Lung microvascular endothelial cell (primary cell): ENCODE data around the gene SSTR3. TPM values are rescaled to one million over a fixed set of nuclear protein-coding genes. Genes with fewer than 3 reads are reported as not detected.
A peak's percentile ranks its signal among the peaks of the same experiment; 100 is the strongest.
"Not testable (repeated sequence)": the region's sequence is repeated elsewhere in the genome, so short reads cannot be mapped to it uniquely, and the experiment has no call there.

Experiments
- DNase-seq, 2 donors: peaks; one replicate each; pipeline versions ENCODE4 v3.0.0 to v3.0.0-alpha.2; 2010; ENCODE audit warnings: low read depth in 2 of 2
- total RNA-seq: library from RNA; depleted of rRNA; stranded (reverse); fragments of >200 nt; gene quantifications from 2 replicates; pipeline ENCODE4 v1.2.1, GENCODE V29; 2014

SSTR3 gene
- total RNA-seq, 1 donor from 2014 or later: not detected

- peak; percentile 31 to 52 for DNase-seq
Observed at GRCh38 chr22:37242395-37242918, 30.2 kb upstream of the SSTR3 start.

- DNase-seq: no peak
Observed at GRCh38 chr22:37241351-37242142, 29.3 kb upstream of the SSTR3 start.

- no peak for DNase-seq
Observed at GRCh38 chr22:37240941-37241320, 28.7 kb upstream of the SSTR3 start.

DNA sequence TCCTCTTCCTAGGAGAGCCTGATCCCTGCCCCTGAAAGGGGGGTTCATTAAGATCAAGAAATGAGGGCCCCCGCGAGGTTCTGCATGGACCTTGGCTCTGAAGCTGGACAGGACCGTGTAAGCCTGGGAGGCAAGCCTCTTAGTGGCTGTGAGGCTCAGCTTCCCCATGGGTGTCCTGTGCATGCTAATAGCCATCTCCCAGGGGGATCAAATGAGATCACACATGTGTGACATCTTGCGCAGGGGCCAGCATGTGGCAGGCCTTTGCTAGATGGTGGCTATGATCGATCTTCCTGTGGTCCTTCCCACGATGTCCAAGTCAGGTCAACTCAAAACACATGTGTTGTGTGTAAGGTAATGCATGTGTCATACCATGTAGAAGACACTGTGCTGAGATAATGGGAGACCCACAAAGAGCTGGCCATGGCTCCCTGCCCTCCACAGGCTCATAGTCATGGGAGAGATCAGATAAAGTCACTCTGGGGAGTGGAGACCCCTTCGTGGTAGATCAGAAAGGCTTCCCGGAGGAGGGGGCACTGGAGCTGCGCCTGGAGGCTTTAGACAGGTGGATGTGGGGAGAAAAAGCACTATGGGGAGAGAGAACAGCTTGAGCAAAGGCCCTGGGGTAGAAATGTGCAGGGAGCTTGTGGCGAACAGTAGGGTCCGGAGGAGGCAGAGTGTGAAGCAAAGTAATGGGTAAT, 28.1 kb upstream of the SSTR3 start:
- no peak for DNase-seq

DNA sequence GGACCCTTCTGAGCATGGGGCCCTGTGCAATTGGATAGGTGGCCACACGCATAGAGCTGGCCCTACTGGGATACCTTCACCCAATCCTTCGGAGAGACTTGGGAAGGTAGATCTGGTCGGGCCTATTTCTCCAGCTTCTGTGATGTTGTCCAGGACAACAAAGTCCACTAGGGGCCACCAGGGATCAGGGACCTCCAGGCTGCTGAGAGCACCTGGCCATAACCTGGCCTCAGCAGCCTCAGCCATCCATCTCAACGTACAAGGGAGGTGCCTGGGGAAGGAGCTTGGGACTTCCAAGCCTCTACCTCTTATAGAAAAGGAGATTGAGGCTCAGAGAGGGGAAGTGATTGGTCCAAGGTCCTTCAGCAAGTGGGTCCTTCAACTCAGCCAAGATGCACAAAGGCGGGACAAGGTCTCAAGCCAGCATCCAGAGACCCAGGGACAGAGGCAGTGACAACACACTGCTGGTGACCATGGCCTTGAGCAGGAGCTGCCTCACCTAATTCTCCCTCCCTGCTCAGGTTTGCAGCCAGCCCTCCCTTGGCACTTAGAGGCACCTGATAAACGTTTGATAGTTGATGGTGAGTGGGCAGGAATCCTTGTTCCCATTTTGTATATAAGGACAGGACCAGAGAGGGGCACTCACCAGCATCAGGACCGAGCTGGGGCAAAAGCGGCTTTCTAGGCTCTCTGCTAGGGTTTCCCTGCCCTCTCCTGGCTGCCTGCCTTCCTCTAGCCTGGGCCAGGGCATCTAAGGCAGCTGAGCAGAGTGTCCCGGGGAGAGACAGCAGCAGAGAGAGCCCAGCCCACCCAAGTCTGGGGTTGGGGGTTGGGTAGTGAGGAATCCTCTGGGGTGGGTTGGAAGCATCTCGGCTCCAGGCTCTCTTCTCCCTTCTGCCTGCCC, 27.3 kb upstream of the SSTR3 start:
- no peak for DNase-seq

GRCh38 chr22:37237371-37238268, 25.3 kb upstream of the SSTR3 start:
- DNase-seq: peak in 1 of 2 donors; percentile 62

- no peak for DNase-seq
Observed at GRCh38 chr22:37235897-37236607, 23.8 kb upstream of the SSTR3 start.

DNA sequence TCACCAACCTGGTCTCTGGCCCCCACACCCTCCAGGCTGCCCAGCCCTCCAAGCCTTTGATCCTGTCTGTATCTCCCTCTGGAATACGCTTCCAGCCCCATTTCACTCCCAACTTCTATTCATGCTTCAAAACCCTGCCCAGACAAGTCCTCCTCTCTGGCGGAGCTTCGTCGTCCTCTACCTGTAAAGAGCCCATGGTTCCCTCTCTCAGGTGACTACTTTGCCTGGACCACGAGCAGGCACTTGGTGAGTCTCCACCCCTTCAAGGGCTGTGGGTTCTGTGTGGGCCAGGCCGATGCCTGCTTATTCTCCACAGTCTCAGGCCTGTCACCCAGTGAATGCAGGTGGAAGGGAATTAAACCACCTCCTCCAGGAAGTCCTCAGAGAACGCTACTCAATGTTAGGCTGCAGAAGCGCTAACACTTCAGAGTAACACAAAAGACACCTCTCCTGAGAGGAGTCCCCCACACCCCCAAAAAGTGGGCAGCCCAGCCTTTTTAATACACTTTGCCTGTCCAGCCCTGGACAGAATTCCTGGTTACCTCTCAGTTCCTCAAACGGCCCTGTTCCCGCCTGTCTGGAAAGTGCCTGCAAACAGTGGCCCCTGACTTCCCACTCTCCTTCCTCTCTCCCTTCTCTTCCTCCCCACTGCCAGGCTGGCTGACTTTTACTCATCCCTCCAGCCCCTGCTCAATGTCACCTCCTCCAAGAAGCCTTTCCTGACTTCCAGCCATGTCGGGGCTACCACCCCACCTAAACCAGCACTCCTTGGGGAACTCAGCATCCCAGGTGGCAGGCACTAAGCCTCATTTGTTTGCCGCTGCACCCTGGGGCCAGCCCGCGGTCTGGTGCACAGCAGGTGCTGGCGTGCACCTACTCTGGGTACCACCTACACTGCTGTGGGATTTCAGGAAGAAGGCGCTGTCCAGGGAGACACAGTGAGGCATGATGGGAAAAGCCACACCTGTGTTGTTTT, 22.7 kb upstream of the SSTR3 start:
- DNase-seq: no peak

DNA sequence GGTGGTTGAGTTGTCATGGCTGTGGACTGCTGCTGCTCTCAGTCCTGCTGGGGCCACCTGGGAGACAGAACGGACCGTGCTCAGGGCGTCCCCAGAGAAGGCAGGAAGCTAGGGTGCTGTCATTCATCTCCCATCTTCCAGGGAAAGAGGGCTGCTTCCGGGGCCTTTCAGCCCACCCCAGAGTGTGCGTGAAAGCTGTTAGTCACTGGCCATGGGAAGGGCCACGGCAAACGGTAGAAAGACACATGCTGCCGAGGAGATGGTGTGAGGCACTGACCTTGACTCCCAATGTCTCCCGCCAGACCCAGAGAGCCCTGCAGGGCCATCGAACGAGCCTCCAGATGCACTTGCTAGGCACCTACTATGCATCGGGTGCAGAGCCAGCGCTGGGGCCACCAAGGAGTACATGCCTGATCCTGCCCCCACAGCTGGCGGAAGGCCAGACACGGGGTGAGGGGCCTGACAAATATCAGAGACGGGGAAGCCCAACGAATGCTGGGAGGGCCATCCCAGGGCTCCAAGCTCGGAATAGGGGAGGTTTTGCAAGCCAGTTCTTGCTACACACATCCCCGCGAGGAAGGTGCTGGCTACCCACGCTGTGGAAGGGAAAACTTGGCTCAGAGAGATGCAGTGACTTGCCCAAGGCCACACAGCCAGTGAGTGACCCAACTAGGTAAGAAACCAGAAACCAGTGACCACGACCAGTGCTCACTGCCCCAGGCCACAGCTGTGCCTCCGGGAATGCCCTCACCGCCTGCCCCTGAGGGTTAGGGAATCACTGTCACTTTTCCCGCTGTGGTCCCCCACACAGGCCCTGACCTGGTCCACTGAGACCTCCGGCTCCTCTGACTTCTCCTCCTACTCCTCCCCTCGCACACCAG, 21.7 kb upstream of the SSTR3 start:
- no peak for DNase-seq

GRCh38 chr22:37233371-37233750, 21.1 kb upstream of the SSTR3 start:
- not testable (repeated sequence) for DNase-seq

GRCh38 chr22:37232140-37232998, 20.1 kb upstream of the SSTR3 start:
- no peak for DNase-seq

DNA sequence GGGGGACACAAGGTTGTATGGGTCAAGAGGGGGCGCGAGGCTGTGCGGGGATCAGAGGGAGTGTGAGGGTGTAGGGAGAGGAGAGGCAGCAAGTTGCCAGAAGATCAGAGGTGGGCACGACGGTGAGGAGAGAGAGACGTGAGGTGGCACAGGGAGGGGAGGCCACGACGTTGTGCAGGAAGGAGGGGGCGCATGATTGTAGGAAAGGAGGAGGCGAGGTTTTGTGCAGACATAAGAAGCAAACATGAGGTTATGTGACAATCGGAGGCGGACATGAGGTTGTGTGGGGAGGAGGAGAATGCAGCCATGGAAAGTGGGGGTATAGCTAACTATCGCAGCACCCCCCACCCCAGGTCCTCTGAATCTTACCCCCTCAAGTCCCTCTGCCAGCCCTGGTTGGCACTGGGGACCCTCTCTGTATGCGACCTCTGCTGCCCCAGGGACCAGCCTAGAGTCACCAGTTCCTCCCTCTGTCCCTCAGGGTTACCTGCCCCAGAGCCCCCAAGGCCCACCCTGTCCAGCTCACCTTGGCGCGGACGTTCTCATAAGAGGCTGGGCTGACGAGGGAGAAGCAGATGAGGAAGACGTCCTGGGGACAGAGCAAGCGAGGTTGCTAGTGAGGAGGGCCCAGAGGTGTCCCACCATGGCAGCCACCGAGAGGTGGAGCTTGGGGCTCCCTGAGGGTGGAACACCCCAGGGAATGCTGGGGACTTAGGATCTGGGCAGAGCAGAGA, 19.3 kb upstream of the SSTR3 start:
- no peak for DNase-seq

- peak in 1 of 2 donors; percentile 27 for DNase-seq
Observed at GRCh38 chr22:37230673-37231405, 18.6 kb upstream of the SSTR3 start.

GRCh38 chr22:37229805-37230672, 17.8 kb upstream of the SSTR3 start:
- peak in 1 of 2 donors; percentile 47 for DNase-seq
